OCI-LY1 (cell line): Measurements from ENCODE around the gene SMPD3.
A peak's percentile ranks its signal among the peaks of the same experiment; 100 is the strongest.

Source experiments
- H2AFZ ChIP-seq: fragments of 200-600 bp; sonication (generic), shearing (Covaris generic); 2 replicates; pipeline ENCODE4 v1.6.0; 2014; ENCODE audit warnings: antibody characterized with exemption, mild to moderate bottlenecking, low read length
- H3F3A ChIP-seq: fragments of 200-600 bp; sonication (generic), shearing (Covaris generic); 2 replicates; pipeline ENCODE4 v1.6.0; 2014; ENCODE audit warnings: mild to moderate bottlenecking, antibody characterized with exemption, low read length, moderate library complexity; ENCODE audit not compliant: insufficient read depth
- H3K27ac ChIP-seq: fragments of 200-600 bp; sonication (generic); 2 replicates; pipeline ENCODE4 v1.5.1; 2014; ENCODE audit warnings: low read length, mixed run types, mild to moderate bottlenecking, low read depth; ENCODE audit not compliant: poor library complexity, severe bottlenecking
- H3K27me3 ChIP-seq: fragments of 200-600 bp; sonication (generic); 2 replicates; pipeline ENCODE4 v1.6.0; 2014; ENCODE audit warnings: antibody characterized with exemption, mild to moderate bottlenecking, low read length, moderate library complexity; ENCODE audit not compliant: insufficient read depth
- H3K36me3 ChIP-seq: fragments of 200-600 bp; sonication (generic); 2 replicates; pipeline ENCODE4 v1.6.1; 2014; ENCODE audit warnings: mild to moderate bottlenecking, antibody characterized with exemption, low read length, moderate library complexity, mixed read lengths; ENCODE audit not compliant: insufficient read depth
- H3K4me1 ChIP-seq: fragments of 200-600 bp; sonication (generic); 2 replicates; pipeline ENCODE4 v1.5.1; 2014; ENCODE audit warnings: mild to moderate bottlenecking, low read length, moderate library complexity; ENCODE audit not compliant: insufficient read depth, severe bottlenecking
- H3K4me2 ChIP-seq: fragments of 200-600 bp; sonication (generic), shearing (Covaris generic); 2 replicates; pipeline ENCODE4 v1.6.1; 2014; ENCODE audit warnings: low read length
- H3K4me3 ChIP-seq: fragments of 200-600 bp; sonication (generic); 2 replicates; pipeline ENCODE4 v1.5.1; 2014; ENCODE audit warnings: low read length, low read depth, mild to moderate bottlenecking, mixed read lengths; ENCODE audit not compliant: poor library complexity, severe bottlenecking
- H3K79me2 ChIP-seq: fragments of 200-600 bp; shearing (Covaris generic); 2 replicates; pipeline ENCODE4 v1.6.1; 2016; ENCODE audit warnings: mixed run types, low read length, mixed read lengths; ENCODE audit not compliant: insufficient read depth
- H3K9ac ChIP-seq: fragments of 200-600 bp; sonication (generic), shearing (Covaris generic); 2 replicates; pipeline ENCODE4 v1.6.1; 2014; ENCODE audit warnings: mild to moderate bottlenecking, low read length, mixed read lengths
- H3K9me2 ChIP-seq: fragments of 200-600 bp; sonication (generic), shearing (Covaris generic); 2 replicates; pipeline ENCODE4 v1.6.1; 2014; ENCODE audit warnings: low read depth, mild to moderate bottlenecking, low read length, mixed read lengths
- H3K9me3 ChIP-seq: fragments of 200-600 bp; shearing (Covaris generic); 2 replicates; pipeline ENCODE4 v1.6.1; 2014; ENCODE audit warnings: low read length, mixed read lengths
- H4K20me1 ChIP-seq: fragments of 200-600 bp; sonication (generic), shearing (Covaris generic); 2 replicates; pipeline ENCODE4 v1.6.0; 2016; ENCODE audit warnings: mild to moderate bottlenecking, low read length; ENCODE audit not compliant: insufficient read depth
- CTCF ChIP-seq: fragments of 200-600 bp; sonication (generic), shearing (Covaris generic); IDR thresholded peaks from 2 replicates; pipeline ENCODE4 v1.5.1; 2017; ENCODE audit warnings: mild to moderate bottlenecking, antibody characterized with exemption, low read length, moderate library complexity, mixed read lengths
- EZH2 ChIP-seq: fragments of 200-600 bp; sonication (generic), shearing (Covaris generic); IDR thresholded peaks from 2 replicates; pipeline ENCODE4 v1.8.0; 2017; ENCODE audit warnings: borderline replicate concordance, mixed run types, mild to moderate bottlenecking, antibody characterized with exemption, low read length, moderate library complexity, mixed read lengths

The SMPD3 gene

GRCh38 chr16:68469796-68470460, 21.6 kb upstream of the SMPD3 start:
- Histone ChIP-seq H2AFZ (peak overlapping the region; percentile 23; the same call in 1 of the 2 replicates), H3K79me2 (no peaks in the 10 kb centered on the region), H3F3A (no peaks in the 10 kb centered on the region), H3K4me1 (peaks cover 21% of the 10 kb centered on the region), H3K27me3 (no peaks in the 10 kb centered on the region; the same call in 1 of the 2 replicates), H3K9ac (peak overlapping the region; percentile 30; the same call in 1 of the 2 replicates), H3K9me2 (no peaks in the 10 kb centered on the region), H3K27ac (peak overlapping the region; percentile 3), H3K4me3 (peak overlapping the region; percentile 30), H3K9me3 (no peaks in the 10 kb centered on the region), H3K4me2 (peak overlapping the region; percentile 69), H3K36me3 (no peaks in the 10 kb centered on the region), H4K20me1 (no peaks in the 10 kb centered on the region)
- TF ChIP-seq CTCF, result no peak
- TF ChIP-seq EZH2, result no peak

DNA sequence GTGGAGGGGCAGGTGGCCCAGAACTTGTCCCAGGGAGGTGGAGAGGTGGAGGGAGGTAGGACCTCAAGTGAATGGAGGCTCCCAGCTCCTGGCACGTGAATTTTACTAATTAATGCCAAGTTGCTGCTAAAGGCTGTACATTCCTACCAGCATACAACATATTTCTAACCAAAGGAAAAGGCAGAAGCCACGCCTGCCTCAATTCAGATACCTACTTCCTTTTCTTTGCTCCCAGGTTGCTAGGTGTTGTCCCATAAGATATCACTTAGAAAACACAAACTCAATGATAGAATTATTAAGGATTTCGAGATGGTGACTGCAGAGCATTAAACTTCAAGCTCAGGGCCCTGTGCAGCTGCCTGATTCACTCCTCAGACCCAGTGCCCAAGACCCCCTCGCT, 20.5 kb upstream of the SMPD3 start:
- Histone ChIP-seq H3K4me2 (no peak overlapping the region), H3K27ac (no peak overlapping the region)

GRCh38 chr16:68466174-68466573, 17.9 kb upstream of the SMPD3 start:
- TF ChIP-seq EZH2 (no peak), CTCF (no peak)
- no peak overlapping the region for H3K4me3 ChIP-seq
- no peak overlapping the region for H3K27ac ChIP-seq
- no peak overlapping the region for H3K9ac ChIP-seq
- no peaks in the 10 kb centered on the region for H3K36me3 ChIP-seq
- H3K9me3 ChIP-seq, result no peaks in the 10 kb centered on the region
- H3F3A ChIP-seq, result no peaks in the 10 kb centered on the region
- no peaks in the 10 kb centered on the region for H3K79me2 ChIP-seq
- no peaks in the 10 kb centered on the region for H4K20me1 ChIP-seq
- H3K4me2 ChIP-seq, result no peak overlapping the region
- no peaks in the 10 kb centered on the region for H3K9me2 ChIP-seq
- H3K4me1 ChIP-seq, result peaks cover 21% of the 10 kb centered on the region
- H3K27me3 ChIP-seq, result peaks cover 7% of the 10 kb centered on the region; the same call in 1 of the 2 replicates
- no peak overlapping the region for H2AFZ ChIP-seq

More for the DNA sequence above, 20.5 kb upstream of the SMPD3 start:
- H3K9ac ChIP-seq, result no peak overlapping the region
- H3K4me1 ChIP-seq, result peaks cover 21% of the 10 kb centered on the region
- no peaks in the 10 kb centered on the region for H3K9me2 ChIP-seq
- no peak overlapping the region for H2AFZ ChIP-seq
- no peaks in the 10 kb centered on the region for H3K9me3 ChIP-seq
- TF ChIP-seq EZH2, result no peak
- TF ChIP-seq CTCF, result no peak
- H3K27me3 ChIP-seq, result no peaks in the 10 kb centered on the region; the same call in 1 of the 2 replicates
- no peaks in the 10 kb centered on the region for H4K20me1 ChIP-seq
- no peaks in the 10 kb centered on the region for H3F3A ChIP-seq
- H3K4me3 ChIP-seq, result no peak overlapping the region
- no peaks in the 10 kb centered on the region for H3K36me3 ChIP-seq
- H3K79me2 ChIP-seq, result no peaks in the 10 kb centered on the region
